NCI-H128 (cell line): ENCODE measurements around the gene MYO3B.
"Not testable (repeated sequence)": the region's sequence is repeated elsewhere in the genome, so short reads cannot be mapped to it uniquely, and the experiment has no call there.

Experiments
- DNase-seq: peaks from one replicate; lab custom pipeline; 2025; ENCODE audit not compliant: unreplicated experiment; lab: John Stamatoyannopoulos, UW

MYO3B gene

DNA sequence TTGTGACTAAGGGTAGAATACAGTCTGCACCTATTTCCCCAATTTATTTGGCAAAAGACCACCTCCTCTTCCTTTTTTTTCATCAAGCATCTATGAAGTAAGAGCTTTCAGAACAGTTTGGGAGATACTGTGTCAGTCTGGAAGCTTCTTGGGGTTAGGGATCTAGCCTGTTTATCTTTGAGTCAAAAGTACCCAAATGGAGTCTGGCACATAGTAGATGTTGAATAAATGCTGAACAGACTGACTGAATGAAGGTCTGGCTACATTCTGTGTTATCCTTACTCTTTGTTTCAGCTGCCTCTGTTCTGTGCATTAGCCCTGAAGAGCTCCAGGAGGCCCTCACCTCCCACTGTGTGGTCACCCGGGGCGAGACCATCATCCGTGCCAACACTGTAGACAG lies 223.2 kb downstream of the MYO3B start:
- DNase-seq = no peak

DNA sequence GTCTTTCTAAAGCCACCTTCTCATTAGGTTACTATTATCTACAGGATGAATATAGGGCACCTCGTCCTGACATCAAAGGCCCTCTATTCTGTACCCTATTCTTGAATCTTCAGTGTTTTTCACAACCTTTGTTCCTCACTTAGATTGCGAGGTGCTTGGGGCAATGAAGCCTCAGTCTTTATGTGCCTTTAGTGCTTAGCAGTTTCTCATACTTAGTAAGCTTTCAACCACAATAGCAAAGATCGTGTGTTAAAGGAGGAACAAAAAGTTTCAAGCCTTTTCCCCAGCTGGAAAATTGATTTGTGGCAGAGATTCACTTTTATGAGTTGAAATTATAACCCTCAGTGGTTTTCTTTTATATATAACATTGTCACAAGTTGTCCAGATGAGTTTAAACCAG lies 226.9 kb downstream of the MYO3B start:
- no peak for DNase-seq

DNA sequence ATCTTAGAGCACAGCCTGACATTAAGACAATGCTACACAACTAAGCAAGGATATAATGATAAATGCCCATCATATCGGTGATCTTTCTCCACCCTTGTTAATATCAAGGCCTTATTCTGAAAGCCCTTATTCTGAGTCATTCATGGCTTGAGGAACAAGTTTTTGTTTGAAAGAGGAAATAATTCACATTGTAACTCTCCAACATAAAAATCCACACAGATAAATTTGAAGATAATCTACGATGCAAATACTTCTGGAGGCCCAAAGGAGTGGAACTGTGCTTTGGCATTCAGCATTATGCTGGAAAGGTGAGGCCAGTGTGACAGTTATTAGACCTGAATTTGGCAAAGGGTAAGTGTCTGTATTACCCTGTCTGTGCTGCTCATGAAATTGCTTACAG lies 227.4 kb downstream of the MYO3B start:
- DNase-seq = no peak

DNA sequence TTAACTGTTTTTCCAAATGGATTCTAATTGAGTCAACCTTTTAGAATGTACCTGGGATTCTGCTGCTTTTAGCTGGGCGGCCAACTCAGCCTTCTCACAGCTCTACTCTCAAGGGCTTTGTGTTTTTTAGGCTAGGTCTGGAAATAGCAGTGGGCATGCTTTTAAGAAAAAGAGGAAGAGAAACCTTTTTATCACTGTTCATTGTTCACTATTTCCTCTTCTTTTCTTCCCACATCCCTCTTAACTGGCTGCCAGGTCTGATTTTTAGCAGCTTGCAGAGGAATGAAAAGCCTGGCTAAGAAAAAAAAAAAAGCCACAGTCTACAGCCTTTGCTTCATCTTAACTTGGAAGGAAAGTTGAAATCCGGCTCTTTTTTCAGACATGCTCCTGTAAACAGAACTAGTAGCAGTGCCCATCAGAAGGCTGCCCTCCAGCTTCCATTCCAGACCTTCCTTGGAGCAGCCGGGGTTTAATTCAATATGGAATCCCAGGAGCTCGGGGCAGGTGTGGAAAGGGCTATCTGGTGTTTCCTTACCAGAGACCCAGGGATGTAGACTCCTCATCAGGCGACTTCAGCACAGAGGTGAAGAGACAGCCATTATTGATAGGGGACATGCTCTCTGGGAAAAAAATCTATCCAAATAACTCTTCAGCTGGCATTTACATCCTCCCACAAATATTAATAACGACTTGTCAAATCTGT lies 230.7 kb downstream of the MYO3B start:
- no peak for DNase-seq

DNA sequence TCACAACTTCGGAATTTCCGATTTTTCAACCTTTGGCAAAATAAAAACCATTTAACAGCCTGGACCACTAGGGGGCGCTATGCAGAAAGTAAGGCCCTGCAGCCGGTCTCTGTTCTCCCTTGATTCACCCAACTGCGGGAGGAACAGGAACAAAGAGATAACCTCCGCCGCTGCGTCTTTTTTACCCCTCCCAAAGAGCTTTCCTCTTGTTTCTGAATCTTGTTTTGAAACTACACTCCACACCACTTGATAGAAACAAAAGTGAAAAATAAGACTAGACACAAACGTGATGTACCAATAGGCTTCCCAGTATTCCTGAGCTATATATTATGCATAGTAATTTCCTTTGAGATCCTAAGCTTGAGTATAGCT lies 231.2 kb downstream of the MYO3B start:
- DNase-seq = peak; percentile 36

DNA sequence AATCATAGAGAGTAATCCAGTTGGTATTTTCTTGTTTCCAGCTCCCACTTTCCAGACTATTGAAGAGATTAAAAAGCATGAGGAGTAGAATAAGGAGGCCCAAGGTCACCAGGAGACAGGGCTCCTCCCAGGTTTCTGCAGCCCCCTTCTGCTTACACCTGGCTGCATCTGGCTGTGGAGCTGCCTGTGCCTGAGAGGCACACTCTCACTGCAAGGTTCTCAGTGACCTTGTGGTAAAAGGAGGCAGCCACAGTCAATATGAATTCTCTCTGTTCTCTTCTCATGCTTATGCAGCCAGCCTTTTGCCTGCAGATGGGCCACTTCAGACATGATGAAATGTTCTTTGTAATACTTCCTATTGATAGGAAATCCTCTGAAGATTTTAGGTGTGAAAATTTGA lies 233.7 kb downstream of the MYO3B start:
- no peak for DNase-seq

DNA sequence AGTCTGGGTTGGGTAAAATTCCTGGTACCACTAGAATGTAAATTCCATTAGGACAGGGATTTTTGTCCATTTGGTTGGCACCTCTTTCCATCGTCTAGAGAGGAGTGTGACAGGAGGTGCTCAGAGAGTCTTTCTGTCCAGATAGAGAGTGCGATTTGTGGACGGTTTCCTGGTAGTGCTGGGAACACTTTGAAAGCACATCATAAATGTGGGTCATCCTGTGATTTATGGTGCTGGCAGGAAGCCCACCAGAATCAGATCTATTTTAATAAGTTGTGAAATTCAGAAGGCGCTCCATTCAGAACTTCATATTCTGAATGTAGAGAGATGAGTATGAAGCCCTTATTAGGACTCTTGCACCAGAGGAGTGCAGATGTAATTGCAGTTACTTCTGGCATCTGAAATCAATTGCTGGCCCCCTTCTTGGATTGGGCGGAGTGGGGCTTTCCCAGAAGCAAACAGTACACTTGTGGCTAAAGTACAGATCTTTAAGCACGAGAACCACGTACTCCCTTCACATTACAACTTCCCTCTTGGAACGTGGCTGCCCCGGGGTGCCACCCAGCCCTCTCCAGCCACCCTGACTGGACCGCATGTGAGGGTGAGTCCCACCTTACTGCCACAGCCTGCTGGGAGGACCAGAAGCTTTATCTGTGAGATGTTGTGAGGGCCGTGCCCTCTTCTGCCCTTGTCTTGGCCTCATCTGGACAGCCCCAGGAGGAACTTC lies 243.2 kb downstream of the MYO3B start:
- DNase-seq = no peak

DNA sequence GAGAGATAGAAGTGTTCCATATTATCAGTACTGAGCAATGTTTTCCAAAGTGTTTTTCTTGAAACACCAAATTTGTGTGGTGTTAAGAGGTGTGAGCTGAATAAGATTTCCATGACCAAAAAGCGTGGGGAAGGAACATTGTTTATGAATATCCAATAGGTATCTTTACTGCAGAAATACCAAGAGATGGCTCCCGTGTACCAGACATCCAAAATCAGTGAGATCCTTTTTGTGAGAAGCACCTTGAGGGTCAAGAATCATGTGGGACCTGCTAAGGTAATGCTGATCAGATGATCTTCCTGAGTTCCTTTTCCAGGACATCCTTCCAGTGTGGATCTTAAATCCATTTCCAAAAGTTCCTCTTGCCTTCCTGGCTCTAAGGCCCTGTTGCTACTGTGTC lies 246.0 kb downstream of the MYO3B start:
- no peak for DNase-seq

DNA sequence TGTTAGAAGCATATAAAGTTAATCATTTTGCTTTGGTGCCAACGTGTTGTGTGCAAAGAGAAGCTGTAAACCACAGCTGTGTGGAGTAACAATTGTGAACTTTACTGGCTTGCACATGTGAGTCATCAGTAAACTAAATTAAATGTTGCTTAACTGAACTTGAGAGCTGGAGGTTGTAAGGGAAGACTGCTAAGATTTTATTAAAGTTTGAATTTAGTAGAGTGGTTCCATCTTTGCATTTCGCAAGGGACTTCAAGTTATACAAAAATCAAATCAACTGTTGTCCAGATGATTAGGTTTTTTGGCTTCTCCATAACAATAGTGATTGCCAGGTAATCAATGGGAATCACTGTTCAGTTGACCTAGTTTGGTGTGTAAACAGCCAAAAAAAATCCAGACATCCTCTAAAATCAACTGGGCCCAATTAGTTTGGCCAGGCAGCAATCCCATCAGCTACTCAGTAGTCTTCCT lies 247.4 kb downstream of the MYO3B start:
- DNase-seq = no peak

DNA sequence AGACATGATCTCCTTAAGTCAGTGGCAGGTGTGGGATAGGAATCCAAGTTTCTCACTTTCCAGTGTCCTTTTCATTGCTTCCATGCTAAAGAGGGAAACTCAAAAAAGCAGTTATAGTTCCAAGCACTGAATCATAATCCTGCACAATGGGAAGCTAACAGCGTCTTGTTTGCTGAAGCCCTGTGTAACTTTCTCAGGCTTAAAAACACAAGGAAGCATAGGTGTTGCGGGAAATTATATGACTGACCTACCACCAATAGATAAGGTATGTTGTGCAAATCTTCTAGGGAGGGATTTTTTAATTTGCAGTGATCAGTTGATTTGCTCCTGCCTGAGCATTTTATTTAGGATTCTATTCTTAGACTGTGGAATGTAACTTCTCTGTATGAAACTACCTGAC lies 250.9 kb downstream of the MYO3B start:
- DNase-seq = no peak

DNA sequence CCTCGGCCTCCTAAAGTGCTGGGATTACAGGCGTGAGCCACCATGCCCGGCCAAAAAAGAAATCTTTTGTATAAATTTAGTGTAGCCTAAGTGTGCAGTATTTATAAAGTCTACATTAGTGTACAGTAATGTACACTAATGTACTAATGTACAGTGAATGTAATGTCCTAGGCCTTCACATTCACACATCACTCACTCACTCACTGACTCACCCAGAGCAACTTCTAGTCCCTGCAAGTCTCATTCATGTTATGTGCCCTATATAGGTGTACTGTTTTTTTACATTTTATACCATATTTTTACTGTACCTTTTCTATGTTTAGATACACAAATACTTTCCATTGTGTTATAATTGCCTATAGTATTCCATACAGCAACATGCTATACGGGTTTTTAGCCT lies 254.9 kb downstream of the MYO3B start:
- DNase-seq = no peak

DNA sequence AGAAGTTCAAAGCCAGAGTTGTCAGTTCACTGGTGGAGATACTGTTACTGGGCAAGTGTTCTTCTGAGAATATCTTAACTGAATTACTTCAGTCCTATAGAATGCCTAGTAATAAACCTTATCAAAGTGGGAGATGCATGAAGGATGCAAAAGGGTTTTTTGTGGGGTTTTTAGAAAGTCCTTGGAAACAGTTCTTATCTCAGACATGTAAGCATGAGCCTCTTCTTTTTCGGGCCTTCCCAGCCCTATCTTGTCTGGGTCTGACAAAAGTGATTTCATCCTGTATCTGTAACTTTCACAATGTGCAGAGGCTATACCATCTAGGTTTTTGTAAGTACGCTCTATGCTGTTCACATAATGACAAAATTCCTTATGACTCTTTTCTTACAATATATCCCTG lies 255.5 kb downstream of the MYO3B start:
- no peak for DNase-seq

DNA sequence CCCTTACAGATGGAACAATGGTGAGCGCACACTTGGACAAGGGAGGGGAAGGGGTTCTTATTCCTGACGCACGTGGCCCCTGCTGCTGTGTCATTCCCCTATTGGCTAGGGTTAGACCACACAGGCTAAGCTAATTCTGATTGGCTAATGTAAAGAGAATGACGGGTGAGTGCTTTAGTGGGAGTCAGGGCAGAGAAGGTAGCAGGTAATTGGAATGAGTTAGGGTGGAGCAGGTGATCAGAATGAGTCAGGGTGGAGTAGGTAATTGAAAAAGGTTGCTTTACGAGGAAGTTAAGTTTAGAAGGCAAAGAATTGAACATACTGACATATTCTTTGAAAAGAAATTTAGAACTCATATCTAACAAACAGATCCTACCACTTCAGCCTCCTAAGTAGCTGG lies 256.4 kb downstream of the MYO3B start:
- not testable (repeated sequence) for DNase-seq

DNA sequence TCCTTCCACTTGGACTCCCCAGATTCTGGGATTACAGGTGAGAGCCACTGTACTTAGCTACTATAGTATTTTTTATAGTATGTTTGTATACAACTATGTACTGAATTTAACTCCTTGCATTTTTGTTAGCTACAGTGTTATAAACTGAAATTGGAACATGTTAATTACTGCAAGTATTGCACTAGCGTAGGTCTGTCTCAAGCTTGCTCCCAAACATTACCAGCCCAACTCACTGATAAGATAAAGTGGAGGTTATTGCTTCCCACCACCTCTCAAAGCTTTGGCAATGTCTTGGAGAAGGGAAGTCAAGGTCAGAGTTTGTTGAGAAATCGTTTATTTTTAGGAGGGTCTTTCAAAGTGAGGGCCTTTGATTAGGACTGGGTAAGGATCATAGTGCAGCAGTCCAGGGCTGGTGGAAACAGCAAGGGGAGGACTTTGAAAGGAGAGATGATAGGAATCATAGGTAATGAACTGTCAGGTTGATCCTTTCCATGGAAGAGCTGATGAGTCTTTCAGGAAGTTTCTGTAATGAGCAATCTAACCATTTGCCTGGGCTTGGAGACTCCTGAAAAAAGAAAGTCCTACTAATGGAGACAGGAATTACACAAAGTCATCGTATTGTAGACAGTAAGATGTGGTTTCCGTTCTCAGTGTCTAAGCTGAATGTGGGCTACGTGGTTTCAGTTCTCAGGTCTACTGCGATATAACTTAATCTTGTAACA lies 257.1 kb downstream of the MYO3B start:
- DNase-seq = no peak

DNA sequence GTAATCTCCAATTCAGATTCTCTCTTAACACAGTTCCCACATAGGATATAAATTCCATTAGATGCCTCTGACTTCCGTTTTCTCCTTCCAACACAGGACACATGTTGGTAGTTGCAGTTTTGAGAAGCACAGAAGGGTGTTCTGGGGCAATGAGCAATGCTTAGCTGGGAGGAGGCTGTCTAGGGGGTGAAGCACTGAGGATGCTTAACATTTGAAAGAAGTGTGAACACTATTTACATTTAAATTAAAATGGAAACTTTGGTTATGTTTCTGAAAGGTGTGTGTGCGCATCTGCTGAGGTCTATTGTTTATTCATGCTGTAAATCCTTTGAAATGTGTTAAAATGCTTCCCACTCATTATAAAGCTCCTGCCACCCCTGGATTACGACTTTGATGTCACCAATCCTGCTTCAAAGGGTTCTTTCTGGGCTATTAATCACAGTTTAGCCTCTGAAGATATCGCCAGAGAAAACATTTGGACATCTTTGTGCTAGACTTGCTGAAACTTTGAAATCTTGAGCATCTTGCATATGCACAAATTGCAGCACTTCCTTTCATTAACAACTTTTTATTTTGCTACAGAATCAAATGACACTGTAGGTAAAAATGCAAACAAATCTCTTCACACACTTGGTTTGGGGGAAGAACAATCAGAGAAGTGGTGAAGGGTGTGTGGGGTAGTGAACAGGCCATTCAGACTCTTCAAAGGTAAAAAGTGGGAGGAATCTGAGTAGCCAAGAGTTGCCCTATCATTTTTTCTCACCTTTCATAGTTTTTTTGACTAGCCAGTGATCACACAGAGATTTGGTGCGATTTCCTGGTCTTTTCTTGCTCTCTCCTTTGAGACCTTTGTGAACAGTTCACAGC lies 258.4 kb downstream of the MYO3B start:
- DNase-seq = no peak

DNA sequence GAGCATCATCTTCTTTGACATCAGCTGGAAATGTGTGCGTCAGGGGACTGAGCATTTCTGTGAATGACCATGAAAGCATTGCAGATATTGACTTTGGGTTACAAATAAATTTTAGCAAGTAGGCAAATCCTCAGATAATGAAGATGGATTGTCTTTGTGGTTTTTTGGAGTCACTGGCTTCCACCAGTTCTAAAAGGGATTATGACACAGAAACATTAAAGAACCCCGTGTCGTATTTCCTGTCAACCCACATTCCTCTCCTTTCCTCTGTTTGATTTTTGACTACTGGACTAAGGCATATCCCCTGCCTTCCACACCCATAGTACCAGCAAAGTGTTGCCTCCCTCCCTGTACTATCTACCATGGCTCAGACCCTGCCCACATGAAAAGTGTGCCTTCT lies 268.1 kb downstream of the MYO3B start:
- DNase-seq = no peak

DNA sequence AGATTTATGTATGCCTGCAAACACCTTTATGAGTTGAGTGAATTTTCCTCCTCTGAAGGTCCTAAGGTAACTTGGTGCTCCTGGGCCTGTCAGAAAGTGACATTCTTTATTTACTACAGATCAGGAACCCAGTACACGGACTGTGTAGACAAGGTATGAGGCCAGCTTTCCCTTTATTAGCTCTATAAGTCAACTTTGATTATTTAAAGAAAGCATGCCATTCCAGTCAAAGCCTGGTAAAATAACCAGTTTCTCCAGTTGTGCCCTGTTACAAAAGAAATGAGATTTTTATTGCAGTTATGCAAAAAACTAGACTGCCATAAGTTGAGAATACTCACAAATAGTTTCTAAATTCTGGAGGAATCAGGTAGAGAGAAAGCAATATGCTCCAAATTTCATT lies 271.1 kb downstream of the MYO3B start:
- no peak for DNase-seq

DNA sequence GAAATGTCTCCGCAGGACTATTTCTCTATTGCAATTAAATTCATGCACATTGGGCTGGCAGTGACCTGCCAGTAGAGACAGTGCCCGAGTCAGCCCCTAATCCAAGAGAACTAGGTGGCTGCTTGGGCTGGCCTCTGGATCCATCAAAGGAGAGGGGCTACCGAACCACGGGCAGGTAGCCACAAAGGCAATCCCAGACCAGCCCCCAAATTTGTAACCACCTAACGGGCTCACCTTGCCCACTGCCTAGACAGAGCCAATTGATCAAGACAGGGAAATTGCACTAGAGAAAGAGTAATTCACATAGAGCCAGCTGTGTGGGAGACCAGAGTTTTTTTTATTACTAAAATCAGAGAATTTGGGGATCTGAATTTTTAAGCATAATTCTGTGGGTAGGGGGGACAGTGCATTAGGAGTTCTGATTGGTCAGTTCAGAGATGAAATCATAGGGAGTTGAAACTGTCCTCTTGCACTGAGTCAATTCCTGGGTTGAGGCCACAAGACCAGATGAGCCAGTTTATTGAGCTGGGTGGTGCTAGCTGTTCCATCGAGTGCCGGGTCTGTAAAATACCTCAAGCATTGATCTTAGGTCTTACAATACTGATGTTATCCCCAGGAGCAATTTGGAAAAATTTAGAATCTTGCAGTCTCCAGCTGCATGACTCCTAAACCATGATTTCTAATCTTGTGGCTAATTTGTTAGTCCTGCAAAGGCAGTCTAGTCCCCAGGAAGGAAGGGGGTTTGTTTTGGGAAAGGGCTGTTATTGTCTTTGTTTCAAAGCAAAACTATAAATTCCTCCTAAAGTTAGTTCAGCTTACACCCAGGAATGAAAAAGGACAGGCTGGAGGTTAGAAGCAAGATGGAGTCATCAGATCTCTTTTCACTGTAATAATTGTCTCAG lies 276.8 kb downstream of the MYO3B start:
- no peak for DNase-seq

DNA sequence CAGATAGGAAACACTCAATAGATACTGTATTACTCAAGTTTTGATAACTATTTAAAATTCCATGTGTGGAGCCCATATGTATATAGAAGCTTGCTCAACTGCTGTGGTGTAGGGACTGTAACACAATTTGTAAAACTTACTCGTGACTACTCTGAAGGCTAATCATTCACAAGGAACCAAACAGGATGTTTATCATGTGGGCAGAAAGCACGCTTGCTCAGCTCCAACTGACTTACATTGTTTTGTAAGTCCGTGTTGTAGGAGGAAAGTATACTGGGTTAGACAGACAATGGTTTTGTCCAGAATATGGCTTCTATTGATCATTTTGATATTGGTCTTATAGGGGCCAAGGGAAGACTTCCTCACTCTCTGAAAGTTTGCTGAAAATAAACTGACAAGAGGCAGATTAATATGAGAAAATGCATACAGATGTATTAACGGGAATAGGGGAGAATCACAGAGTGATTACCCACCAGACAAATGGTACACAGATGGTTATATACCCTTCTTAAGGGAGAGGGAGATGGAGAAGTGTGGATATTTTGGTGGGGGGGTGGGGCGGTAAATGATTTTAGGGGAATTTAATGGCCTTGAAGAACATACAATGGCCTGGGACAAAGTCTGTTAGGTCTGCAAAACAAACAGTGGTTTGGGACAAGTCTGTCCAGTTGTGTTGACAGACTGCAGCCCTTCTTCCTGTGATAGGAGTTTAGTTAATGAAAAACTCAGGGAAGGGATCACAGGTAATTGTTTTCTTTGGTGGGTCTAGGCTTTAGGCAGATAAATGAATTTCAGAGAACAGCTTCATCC lies 277.9 kb downstream of the MYO3B start:
- no peak for DNase-seq
